ENCODE measurements around the gene PNKP.

- TF ChIP-seq CSDC2 (CRISPR knock-in tag; IDR thresholded peaks at IDR 0.05) (no peak), TOX (CRISPR knock-in tag; IDR thresholded peaks at IDR 0.05; ENCODE audit: borderline replicate concordance) (no peak), SNAI2 (CRISPR knock-in tag; IDR thresholded peaks at IDR 0.05) (no peak), PATZ1 (CRISPR knock-in tag; IDR thresholded peaks at IDR 0.05; ENCODE audit: borderline replicate concordance) (no peak; the same call in 1 of the 2 replicates), ZFP3 (CRISPR knock-in tag; IDR thresholded peaks at IDR 0.05) (no peak), ZC3H10 (CRISPR knock-in tag; IDR thresholded peaks at IDR 0.05) (no peak), ARNTL (CRISPR knock-in tag; IDR thresholded peaks at IDR 0.05; ENCODE audit: borderline replicate concordance, low read depth) (no peak), GLIS3 (CRISPR knock-in tag; IDR thresholded peaks at IDR 0.05) (no peak), POU6F1 (CRISPR knock-in tag; IDR thresholded peaks at IDR 0.05; ENCODE audit: borderline replicate concordance, low read depth) (no peak), CREB5 (CRISPR knock-in tag; IDR thresholded peaks at IDR 0.05; ENCODE audit: low read depth) (no peak), RARB (CRISPR knock-in tag; IDR thresholded peaks at IDR 0.05) (no peak), ZNF8 (CRISPR knock-in tag; IDR thresholded peaks at IDR 0.05) (no peak)
Observed at GRCh38 chr19:49850487-49851342, 16.7 kb downstream of the PNKP start, which contains the start of gene PTOV1.

Data from SK-N-SH treated with all-trans-retinoic acid at 6 μM for 48 hours (cell line).